GM03348 (cell line): Measurements from ENCODE around the gene PAK1.
A peak's percentile ranks its signal among the peaks of the same experiment; 100 is the strongest.

Source experiments
- DNase-seq: peaks from one replicate; pipeline ENCODE4 v3.0.0; 2012; ENCODE audit warnings: low spot score

PAK1 gene

GRCh38 chr11:77474684-77475060 lies 778 bp upstream of the PAK1 start:
- no peak for DNase-seq

GRCh38 chr11:77472991-77473800 lies 698 bp downstream of the PAK1 start:
- peak; percentile 53 for DNase-seq

GRCh38 chr11:77471558-77472193 lies 2.2 kb downstream of the PAK1 start:
- DNase-seq, result no peak

DNA sequence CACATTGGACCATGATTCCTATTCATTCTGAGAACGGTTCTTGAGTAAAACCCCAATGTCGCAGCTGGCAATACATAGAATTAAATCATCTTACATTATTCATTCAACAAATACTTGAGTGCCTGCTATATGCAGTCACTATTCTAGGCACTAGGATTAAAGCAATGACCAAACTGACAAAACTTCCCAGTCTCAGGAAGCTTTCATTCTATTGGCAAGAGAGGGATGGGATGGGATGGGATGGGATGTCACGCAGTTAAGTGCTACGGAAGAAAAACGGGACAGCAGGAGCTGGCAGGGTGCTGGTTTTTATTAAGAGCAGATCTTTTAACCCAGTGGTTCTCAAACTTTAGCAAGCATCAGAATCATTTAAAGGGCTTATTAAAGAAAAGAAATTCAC lies 2.9 kb downstream of the PAK1 start:
- DNase-seq, result no peak

- no peak for DNase-seq
These were observed 3.4 kb downstream of the PAK1 start for GRCh38 chr11:77470504-77470903.

DNA sequence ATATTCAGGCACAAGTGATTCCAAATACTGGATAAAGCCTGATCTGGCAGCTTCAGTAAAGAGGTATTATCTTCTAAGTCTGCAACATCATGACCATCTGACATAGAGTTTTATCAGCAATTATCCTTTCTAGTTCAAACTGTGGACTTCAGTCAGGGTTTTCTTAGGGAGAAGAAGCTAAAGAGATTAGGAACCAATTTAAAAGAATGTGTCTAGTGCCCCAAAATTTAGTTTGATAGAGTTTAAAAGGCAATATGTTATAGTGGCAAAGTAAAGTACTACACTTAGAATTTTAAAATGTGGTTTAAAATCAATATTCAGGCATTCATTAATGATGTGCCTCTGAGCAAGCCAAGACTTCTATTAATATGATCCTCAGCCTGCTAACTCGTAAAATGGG lies 5.4 kb downstream of the PAK1 start:
- DNase-seq, result no peak

GRCh38 chr11:77467993-77468392 lies 5.9 kb downstream of the PAK1 start:
- DNase-seq, result no peak

DNA sequence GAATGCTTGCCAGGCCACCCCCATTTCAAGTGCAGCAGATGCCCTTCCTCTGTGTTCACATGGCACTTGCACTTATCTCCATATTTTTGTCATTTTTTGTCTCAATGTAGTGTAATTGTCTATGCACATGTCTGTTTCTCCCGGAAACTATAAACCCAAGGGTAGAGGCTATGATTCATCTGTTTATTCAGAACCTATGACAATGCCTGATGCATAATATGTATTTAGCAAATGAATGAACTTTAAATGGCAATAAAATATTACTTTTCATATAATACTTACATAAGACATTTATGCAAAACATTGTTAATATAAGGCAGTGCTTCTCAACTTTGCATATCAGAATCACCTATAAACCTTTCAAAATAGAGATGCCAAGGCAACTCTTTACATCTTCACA lies 6.7 kb downstream of the PAK1 start:
- no peak for DNase-seq

DNA sequence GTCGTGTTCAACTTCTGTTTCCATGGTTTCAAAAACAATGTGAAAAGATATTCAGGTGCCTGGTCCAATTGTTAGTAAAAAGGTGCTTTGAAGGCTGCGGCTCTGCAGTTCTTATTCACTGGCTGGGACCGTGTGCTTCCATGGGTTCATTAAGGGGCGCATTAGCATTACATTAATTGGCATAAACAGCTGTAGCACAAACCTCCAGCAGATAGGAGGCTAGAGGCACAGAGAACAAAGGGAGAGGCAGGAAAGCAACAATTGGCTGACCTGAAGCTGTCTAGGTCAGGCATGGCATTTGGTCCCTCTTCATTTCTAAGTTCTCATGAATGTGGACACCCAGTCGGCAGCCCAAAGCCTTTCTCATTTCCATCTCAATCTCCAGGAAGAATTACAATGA lies 16.6 kb downstream of the PAK1 start:
- DNase-seq, result no peak

GRCh38 chr11:77455740-77456139 lies 18.2 kb downstream of the PAK1 start:
- no peak for DNase-seq

DNA sequence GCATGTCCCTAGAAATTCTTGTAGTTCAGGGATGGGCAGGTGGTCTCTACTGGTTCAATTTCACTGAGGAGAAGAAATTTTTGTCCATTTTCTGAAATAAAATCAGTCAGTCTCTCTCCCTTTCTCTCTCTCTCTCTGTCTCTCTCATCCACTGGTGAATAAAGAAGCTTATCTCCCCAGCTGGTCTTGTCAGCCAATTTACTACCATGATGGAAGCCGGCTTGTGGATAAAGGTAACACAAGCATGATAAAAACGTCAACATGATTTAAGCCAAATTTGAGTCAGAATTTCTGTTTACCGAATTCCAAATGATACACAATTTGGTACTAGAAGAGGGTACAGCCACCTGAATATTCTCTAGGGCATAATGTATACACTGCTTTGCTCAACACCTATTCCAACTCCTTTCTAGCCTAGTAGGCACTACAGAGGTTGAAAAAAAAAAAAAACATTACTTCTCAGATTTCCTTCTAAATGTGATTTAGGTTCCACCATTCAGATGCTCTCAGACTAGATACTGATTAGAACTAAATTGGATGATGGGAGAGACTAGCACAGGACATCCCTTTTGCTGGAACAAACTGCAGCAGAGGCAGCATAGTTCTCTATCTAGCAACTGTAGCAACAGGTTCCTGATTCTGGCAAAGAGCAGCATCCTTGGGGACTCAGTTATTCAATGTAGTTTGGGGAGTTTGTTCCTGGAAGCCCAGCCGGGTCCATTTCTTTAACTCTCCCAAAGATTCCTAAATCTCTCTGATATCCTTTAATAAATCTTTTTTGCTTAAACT lies 18.8 kb downstream of the PAK1 start:
- DNase-seq, result no peak

DNA sequence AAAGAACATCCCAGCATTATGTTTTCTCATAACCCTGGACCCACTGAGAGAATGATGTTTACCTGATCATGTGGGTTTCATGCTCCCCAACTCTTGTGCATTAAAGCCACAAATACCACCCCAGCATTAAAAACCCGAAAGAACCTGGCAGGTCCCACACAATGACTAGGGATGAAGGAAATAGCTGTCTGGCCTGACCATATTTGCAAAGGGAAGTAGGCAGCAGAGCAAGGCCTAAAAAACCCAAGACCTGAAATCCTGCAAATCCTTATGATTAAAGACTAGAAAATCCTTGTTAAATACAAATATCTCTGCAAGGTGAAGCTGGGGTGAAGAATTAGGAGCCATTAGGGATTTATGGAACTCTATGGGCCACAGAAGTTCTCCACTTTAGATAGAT lies 23.7 kb downstream of the PAK1 start:
- no peak for DNase-seq

GRCh38 chr11:77449784-77450183 lies 24.1 kb downstream of the PAK1 start:
- no peak for DNase-seq

- DNase-seq, result no peak
These were observed 24.8 kb downstream of the PAK1 start for GRCh38 chr11:77449060-77449521.

- DNase-seq, result no peak
These were observed 25.6 kb downstream of the PAK1 start for GRCh38 chr11:77448269-77448668.

DNA sequence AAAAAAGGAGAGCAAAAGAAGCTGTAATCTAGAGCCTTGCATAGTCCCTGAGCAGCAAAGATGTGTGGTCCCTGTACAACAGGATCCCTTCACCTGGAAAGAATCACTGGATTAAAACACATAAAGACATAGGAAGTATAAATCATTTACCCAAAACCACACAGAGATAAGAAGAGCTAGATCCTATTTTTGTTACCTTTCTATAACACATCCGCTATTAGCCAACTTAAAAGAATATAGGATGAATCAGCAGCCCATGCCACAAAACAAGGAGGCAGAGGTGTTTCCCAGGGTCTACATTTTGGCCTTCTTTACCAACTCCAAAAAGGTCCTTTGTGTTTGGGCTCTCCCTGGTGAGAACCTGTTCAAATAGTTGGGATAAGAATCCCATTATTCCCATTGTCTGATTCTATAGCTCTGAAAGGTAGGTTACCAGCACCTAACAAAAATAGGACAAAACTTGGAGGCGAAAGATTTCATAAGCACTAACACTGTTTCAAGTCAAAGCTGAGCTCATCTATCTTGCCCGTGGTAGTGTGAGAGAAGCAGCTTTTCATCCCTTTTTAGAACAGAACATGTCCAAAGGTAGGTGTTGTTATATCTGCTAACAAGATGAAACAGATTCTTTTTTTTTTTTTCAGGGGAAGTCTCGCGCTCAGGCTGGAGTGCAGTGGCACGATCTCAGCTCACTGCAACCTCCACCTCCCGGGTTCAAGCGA lies 26.8 kb downstream of the PAK1 start:
- no peak for DNase-seq

DNA sequence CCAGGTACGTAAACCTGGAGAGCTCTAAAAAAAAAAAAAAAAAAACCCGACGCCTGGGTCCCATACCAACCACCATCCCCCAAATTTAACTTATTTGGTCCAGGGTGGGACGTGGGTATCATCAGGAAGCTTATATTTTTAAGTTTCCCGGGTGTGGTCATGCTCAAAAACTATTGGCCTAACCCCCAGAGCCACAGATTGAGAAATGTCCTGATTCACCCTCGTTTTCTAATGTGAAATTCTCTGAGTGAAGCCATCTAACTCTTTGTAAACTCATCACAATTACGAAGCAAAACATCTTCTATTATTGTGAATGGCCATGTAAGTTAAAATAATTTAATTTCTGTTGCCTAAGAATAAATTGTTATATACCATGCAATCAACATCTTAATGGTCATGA lies 29.6 kb downstream of the PAK1 start:
- no peak for DNase-seq

- DNase-seq, result no peak
These were observed 31.4 kb downstream of the PAK1 start for GRCh38 chr11:77442394-77443053.

DNA sequence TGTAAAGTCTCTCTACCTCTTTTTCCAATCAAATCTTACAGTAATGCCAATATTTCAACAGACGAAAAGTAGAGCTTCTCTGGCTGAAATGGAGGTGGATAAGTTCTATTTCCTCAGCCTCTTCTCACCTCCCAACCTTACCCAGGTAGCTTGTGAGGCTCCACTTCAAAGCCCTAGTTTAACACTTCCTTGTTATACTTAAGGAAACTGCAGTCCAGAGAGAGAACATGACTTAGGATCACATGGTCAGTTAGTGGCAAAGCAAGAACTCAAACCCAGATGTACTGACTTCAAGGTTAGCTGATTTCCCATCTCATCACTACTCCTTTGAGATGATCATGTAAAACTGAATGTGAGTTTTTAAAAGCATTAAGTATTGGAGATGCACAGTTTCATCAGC lies 32.5 kb downstream of the PAK1 start:
- no peak for DNase-seq

DNA sequence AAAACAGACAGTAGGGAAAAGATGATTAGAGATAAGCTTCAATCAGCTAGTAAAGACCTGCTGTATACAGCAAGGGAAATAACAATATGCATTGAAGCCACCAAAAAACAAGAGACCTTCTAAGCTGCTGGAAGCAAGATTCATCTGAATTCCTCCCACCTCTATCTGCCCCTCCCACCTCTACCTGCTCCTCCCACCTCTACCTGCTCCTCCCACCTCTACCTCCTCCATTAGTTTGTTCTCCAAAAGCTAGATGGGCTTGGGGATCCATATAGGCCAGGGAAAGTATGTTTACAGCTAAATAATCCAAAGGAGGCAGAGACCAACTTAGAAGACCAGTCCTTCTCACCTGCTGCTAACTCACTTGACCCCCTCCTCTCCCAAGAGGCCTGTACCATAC lies 33.2 kb downstream of the PAK1 start:
- no peak for DNase-seq

DNA sequence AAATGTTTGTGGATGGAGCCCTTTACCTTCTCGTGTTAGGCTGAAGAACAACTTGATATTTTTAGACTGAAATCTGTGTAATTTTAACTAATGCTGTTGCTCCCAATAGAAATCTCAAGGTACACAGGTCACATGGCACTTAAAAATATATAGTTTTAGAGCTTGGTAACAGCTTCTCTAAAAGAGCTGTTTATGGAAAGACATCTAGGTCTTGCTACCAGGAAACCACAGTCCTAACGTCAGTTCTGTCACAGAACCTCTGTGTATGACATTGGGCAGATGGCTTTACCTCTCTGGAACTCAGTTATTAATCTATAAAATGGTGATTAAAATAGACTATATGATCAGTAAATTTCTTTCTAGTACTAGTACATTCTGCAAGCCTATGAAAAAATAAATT lies 35.4 kb downstream of the PAK1 start:
- no peak for DNase-seq

GRCh38 chr11:77436969-77437368 lies 36.9 kb downstream of the PAK1 start:
- DNase-seq, result no peak
